ENCODE measurements around the gene MACROD1.

Gene MACROD1

DNA sequence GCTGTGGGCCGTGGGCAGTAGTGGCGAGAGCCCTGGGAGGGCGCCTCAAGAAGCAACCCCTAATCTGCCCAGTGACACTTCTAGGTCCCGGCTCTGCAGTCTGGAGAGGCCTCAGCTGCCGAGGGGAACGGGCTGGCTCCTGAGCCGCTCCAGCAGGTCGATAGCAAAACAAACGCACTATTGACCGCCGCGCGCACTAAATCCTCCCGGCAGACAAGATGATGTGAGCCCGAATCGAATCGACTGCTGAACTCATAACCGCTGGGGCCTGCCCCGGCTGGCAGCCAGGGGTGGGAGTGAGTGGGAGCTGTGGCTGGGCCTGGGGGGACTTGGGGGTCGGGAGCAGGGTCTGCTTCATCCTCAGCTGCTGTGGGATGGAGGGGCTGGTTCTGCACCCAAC is 94.1 kb downstream of the MACROD1 start:
- no peak for DNase-seq

DNA sequence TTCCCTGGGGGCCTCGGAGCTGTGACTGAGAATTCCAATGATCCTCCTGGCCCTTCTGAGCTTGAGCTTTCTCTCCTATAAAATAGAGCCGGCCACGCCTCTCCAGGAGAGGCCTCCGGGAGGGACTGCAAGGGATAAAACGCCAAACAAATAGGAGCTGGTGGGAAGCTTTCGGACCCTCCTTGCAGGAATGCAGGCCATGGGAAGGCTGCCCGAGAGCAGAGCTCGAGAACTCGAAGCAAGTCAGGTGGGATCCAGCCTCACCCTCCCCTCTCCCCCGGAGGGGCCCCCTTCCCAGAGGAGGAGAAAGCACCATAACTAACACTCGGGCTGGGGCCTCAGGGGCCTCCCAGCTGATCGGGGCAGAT is 95.6 kb downstream of the MACROD1 start:
- no peak for DNase-seq

DNA sequence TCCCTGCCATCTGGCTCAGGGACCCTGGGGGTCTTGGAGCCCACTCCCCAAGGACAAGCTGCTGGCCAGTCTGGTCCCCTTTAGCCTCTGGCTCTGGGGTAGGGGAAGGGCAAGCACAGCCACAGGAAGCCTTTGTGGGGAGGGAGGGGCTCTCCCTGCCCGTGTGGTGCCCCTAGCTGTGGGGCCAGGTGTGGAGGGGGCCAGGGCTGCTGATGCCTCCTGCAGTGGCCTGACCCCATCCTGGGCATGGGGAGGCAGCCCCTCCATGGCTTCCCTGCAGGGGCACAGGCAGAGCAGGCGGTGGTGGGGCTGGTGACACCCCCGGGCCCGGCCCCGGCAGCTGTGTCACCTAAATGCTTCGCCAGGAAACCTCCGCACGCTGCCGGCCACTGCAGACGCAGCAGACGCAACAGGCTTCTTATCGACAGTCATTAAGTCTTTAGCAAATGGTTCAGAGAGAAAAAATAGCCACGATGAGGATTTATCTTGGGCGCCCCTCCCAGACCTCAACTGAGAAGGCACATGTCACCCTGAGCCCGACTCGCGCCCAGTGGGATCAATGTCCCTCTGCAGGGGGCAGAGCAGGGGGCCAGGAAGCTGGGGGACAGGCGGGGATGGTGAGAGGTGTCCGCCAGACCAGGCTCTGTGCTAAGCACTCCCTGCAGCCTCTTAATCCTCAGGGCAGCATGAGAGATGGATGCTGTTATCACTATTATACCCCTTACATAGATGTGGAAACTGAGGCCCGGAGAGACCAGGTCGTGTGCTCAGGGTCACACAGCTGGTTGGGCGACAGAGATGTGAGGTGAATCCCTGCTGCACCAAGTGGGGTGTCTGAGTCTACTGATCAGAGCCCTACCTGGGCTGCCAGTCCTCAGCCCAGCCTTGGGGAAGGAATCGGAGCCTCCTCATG is 96.3 kb downstream of the MACROD1 start:
- DNase-seq = no peak

DNA sequence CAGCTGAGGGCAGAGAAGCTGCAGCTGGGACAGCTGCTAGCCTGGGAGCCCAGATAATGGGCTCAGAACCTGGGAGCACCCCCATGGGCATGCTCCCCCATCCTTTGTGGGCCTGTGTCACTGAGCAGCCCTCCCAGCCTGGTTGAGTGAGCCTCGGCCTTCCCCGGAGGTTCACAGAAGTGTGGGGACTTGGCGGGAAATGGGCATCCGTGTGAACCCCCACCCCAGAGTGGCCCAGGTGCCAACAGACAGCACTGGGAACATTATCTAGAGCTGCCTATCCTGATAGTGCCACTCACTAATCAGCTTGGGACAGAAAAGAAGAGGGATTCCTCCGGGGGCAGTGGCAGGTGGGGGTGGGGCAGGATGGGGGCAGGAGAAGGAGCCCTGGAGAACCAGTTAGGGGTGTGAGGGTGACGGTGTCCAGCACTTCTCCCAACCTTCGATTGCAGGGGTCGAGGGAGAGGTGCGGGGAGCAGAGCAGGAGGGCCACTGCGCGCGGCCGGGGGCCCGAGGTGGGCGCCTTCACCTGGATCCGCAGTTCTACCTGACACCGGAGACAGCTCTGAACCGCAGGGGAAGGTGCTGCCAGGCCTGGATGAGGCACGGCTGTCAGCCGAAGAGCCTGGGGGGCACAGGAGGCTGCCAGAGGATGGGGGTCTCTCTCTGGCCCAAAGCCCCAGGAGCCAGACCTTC is 97.1 kb downstream of the MACROD1 start:
- no peak for DNase-seq

DNA sequence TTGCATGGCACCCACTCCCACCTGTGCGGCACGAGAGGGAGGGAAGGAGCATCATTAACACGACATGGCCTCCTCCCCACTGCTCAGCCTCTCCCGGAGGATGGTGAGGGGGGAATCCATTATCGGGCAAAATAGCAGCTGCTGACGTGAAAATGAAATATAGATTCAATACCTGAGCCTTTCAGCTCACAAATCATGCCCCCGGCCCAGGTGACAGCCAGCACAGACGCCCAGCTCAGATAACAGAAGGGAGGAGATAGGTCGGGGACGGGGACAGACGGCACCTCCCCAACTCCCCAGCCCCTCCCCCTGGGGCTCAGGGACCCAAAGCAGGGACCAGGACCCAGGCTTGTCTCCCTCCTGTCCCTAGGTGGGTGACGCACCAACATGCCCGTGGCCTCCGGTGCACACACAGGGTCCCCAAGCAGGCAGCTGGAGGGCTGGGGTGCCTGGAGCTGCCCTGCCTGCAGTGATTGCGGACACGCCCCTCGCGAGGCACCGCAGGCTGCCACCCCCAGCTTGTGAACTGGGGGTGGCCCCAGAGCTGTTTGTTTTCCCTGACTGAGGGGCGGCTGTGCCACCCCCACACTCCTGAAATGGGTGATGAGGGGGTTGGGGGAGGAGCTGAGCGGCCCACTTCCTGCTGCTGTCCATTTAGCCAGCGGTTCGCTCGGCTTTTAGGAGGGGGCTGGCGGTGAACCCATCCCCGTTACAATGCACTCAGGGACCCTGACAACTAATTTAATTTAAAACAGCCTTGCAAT is 98.5 kb downstream of the MACROD1 start:
- DNase-seq = no peak

DNA sequence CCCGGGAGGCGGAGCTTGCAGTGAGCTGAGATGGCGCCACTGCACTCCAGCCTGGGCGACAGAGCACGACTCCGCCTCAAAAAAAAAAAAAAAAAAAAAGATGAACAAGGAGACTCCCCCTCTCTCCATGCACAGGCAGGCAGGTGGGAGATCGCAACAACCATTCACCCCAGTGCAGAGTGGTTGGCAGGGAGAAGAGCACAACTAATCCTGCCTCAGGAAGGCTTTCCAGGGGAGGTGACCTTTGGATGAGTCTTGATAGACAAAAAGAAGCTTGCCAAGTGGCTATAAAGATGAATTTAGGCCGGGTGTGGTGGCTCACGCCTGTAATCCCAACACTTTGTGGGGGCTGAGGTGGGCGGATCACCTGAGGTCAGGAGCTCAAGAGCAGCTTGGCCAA is 100.2 kb downstream of the MACROD1 start:
- no peak for DNase-seq

DNA sequence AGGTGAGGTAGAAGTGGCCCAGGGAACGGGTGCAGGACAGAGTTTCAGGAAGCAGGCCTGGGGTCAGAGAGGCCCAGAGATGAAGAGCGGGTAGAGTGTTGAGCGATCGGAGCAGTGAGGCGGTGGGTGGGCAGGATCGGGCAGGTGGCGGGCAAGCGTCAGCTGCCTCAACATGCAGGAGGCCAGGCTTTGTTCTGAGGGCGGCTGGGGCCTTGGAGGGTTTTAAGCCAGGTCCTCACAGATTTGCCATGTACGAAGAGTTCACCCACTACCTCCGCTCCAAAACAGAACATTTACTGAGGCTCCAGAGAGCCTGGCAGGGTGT is 100.8 kb downstream of the MACROD1 start:
- no peak for DNase-seq

DNA sequence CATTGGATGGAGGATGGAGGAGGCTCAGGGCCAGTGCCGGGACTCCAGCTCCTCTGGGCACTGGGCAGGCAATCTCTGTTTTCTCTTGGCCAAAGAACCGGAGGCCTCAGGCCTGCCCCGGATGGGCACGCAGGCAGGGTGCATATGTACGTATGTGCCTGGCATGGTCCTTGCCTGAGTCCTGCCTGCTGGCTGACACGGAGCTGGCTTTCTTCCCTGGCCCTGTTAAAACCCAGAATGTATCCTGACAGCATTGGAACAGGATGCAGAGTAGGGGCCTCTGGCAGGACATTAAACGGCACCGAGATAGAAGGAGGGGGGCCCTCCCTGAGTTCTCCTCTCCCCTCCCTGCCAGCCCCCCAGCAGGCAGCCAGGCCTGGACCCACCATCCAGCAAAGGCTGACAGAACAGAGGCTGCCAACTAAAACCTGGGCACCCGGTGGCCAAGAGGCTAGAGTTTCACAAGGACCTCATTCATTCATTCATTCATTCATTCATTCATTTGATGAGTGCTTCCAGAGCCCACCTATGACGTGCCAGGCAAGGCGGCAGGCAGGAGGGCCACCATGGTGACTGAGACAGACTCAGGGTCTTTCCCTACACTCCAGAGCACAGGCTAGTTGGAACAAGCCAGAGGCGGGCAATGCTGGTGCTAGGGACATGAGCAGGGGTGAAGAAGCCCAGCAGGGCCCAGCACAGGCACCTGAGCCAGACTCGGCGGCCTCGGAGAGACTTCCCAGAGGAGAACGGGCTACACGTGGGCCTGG is 101.4 kb downstream of the MACROD1 start:
- DNase-seq = no peak

DNA sequence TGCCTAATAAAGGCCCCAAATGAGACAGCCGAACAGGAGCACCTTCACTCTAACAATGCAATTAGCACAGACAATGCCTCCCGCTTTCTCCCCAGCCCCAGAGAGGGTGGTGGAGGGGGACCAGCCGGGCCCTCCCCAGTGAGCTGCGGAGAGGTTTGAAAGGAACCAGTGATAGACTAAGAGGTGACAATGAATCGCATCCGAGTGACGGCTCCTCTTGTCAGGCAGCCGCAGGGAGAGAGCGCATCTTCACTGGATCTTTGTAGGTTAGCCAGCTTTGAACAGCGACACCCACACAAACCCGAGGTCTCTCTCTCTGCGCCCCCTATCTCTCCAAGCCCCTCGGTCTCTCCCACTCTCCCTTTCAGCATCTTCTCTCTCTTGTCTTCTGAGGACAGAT is 102.1 kb downstream of the MACROD1 start:
- DNase-seq = no peak

DNA sequence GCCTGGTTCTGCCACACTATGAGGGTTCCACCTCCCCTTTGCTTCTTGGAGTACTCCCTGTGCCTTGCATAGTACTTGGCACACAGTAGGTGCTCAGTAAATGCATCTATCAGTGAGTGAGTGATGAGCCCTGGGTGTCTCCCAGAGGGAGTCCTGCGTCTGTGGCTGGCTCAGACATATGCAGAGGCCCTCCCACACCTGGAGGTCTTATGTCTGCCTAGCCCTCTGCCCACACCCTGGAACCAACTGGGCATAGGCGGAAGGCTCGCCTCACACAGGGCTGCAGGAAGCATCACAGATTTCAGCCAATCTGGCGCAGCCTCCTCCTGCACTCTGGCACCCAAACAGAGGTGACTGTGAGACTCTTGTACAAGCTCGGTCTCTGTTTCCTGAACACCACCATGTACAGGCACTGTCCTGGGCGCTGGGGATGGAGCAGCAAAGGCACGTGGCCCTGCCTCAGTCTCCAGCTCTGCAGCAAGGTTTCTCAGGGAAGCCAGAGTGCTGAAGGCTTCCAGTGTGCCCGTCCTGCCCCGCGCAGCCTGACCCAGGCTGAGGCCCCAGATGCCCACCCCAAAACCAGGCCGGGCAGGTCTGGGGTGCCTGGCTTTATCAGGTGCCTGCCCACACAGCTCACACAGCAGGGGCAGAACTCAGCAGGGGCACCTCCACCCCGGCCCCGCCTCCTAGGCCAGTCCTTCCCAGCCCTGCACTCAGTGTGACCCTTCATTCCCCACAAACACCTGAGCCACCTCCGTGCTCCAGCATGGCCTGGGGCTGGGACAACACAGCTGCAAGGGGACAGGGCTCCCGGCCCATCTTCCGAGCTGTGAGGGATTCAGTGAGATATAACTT is 103.5 kb downstream of the MACROD1 start:
- no peak for DNase-seq

DNA sequence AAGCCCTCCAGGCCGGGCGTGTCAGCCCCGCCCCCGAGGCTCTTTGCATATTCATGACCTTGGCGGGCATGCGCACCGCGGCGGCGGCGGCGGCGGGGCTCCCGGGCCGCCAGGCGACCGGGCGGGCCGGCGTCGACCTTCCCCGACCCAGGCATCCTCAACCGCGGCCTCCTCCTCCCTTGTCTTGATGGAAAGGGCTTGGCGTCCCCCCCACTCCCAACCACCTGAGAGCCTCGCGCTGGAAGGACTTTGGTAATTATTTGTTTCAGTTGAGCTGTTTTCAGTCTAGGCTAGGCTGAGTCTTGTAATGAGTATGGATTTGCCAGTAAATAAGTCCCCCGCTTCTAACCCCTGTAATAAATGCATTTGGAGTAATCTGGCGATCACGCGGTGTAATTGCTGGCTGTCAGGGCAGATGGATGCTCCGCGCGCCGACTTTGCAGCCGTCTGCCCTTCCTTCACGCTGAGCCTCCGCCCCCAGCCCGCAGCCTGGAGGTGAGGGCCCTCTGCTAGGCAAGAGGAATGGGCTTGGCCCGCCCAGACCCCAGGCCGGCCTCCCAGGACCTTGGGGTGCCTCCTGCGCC is 105.0 kb downstream of the MACROD1 start:
- no peak for DNase-seq

DNA sequence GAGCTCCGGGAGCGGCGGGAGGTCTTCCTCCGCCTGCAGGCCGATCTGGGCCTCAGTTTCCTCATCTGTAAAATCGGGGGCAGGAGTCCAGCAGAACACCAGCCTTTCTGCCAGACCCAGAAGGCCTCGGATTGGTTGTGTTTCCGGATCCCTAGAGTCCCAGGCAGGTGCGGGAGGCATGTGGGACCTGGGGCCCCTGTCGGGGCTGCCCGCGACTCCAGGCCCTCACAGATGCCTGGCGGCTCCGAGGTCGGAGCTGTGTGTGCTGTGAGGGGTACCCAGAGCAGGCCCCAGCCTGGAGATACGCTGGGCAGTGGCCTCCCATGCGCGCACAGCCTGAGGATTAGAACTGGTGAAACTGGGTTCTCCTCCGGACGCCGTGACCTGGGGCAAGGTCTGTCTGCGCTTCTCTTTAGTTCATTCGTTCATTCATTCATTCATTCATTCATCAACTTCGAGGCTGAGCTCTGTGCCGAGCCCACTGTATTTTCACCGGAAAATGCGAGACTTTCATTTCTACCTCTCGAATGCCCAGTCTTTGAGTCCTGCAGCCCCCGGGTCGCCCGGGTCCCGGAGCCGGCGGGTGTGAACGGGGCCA is 105.6 kb downstream of the MACROD1 start:
- no peak for DNase-seq

DNA sequence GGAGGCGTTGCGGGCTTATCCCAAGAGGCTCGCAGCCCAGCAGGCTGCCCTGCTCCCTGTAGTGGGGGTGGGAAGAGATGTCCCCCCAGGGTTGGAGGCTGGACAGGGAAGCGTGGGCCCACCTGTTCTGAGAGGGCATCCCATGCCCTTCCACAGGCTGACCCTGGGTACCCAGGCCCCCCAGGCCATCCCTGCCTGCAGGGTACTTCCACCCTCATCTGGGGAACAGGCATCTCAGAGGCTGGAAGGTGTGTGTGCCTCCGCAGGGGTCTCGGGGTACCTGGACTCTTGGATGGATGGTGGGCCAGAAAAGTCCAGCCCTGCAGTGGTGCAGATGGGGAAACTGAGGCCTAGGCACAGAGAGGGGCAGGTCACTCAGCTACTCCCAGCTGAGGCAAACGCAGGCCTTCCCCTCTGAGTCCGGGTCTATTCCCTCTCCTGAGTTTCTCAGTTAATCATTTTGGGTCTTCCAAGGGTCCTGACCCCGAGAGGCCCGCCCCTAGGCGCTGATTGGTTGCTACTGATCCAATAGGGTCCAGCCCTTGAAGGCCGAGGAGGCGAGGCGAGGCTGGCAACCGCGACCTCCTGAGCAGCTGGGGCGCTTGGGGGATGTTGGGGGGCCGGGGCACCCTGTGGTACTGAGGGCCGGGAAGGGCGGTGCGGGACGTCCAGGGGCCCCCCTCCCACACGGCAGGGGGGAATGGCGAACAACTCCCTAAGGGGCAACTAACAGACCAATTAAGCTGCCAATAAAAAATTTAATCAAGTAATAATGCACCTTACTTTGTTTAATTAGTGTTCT is 106.4 kb downstream of the MACROD1 start:
- DNase-seq = no peak

DNA sequence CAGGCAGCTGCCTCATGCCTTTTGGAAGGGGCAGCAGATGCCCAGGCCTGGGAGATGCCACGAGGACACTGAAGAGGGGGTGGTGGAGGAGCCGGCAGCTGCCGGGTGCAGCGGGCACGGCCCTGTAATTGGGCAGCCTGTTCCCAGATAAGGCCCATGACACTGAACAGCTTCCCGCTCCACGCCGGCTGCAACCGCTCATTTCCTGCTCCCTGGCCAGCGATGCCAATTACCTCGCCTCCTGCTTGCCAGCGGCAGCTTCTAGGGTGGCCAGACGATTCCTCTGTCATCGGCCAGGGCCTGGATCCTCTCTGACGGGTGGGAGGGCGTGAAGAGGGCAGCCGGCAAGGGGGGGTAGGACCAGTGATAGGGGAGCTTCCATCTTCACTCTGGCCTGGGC is 107.4 kb downstream of the MACROD1 start:
- no peak for DNase-seq

DNA sequence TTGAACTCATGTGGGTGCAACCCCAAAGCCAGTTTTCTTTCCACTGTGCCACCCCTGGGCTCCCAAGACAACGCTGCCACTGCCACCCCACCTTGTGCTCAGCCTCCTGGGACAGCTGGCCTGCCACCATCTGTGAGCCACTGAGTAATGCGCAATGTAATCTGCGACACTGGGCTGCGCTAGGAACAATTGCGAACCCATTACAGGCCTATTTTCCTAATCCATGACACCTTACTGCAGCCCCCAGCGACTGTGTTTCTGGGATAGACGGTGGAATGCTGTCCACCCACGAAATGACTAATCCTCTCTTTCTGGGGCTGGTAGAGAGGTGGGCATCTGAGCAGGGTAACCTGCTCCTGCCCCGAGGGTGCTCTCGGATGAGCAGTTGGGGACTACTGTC is 108.0 kb downstream of the MACROD1 start:
- DNase-seq = no peak

DNA sequence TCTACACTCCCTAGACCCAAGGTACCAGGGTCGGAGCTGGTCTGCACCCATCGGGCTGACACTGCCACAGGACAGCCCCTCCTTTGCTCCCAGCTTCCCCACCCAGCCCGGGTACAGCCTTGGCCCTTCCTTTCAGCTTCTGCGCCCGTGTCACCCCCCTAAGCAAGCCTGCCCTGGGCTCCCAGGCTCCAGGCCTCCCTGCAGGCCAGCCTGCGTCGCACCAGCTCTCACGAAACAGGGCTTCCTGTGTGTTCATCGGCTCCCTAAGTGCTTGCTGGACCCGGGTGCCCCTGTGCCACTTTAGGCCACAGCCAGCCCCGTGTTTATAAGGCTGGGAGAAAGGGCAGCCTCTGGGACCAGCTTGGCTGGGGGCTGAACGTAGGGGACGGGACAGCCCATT is 109.1 kb downstream of the MACROD1 start:
- DNase-seq = no peak

DNA sequence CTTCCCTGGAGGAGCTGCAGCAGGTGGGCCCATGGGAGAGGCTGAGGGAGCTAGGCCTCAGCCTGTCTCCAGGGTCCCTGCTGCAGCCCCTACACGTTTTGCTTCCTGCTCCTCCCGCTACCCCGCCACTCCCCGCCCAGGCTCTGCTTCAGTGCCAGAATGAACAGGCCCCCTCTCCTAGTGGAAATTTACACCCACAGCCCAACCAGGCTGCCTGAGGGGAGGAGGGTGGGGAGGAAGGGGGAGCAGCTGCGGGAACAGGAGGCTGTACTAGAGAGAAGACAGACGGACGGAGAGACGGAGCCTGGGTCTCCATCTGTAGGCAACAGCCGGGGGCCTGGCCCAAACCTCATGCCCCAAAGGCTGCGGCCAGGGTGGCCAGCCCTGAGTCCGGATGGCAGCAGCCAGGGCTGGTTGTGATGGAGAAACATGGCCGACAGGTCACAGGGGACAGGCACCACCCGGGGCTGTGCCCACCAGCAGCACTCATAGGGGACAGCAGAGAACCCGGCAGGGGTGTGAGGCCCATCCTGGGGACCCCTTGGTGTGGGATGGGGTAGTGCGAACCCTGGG is 109.6 kb downstream of the MACROD1 start:
- DNase-seq = no peak

DNA sequence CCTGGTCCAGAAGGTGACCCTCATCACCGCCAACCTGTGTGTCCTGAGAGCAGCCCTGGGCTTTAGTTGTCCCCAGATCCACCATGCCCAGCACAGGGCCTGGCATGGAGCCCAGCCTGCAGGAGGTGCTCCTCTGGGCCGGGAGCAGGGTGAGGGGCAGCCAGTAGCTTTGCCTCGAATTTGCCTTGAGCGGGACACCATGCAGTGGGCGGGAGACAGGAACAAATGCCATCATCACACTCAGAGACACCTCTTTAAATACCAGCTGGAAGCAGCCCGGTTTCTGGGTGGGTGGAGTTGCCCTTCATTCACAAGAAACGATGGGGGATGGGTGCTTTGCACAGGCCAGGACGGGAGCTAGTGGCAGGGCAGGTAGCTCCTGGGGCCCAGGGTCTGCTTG is 110.8 kb downstream of the MACROD1 start:
- no peak for DNase-seq

DNA sequence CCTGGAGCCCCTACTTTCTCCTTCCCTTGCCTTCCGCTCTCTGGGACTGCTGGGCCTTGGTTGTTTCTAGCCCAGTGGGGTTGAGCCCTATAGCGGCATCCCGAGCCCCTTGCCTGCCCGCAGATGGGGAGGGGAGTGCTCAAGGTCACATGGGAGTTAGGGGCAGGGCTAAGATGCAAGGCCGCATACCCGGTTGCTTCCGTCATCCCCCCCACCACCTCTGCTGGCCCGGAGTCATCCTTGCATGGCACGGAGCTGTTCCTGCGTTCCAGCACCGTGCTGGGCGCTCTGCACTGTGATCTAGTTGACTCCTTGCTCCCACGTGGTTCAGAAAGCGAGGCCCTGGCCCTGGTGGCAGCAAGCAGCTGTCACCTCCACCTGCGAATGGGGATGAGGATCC is 112.2 kb downstream of the MACROD1 start:
- DNase-seq = no peak
